Upper lobe of left lung (tissue), 6 donors: ENCODE measurements around the gene COG6. TPM values are rescaled to one million over a fixed set of nuclear protein-coding genes. Genes with fewer than 3 reads are reported as not detected.

Experiments used
- ATAC-seq, 2 donors: fragments of 200-7000 bp; cut with Tn5 transposase; one replicate each; pipeline ENCODE4 v1.9.1; 2022; ENCODE audit warnings: mild to moderate bottlenecking in 2 of 2, moderate library complexity in 2 of 2; ENCODE audit not compliant: low FRiP score in 2 of 2
- DNase-seq, 2 donors: peaks; one replicate each; pipeline ENCODE4 v3.0.0-alpha.2; 2019 to 2020
- H3K27ac ChIP-seq, 4 donors: fragments of 200-600 bp; sonication (generic); one replicate each; pipeline ENCODE4 v1.5.1; 2016 to 2019
- H3K27me3 ChIP-seq, 4 donors: fragments of 200-600 bp; sonication (generic); one replicate each; pipeline ENCODE4 v1.5.1; 2017 to 2019
- H3K36me3 ChIP-seq, 4 donors: fragments of 200-600 bp; sonication (generic); one replicate each; pipeline ENCODE4 v1.5.1; 2016 to 2019
- H3K4me1 ChIP-seq, 4 donors: fragments of 200-600 bp; sonication (generic); one replicate each; pipeline ENCODE4 v1.5.1; 2018 to 2019
- H3K4me3 ChIP-seq, 4 donors: fragments of 200-600 bp; sonication (generic); one replicate each; pipeline ENCODE4 v1.5.1; 2017 to 2019; ENCODE audit warnings: mild to moderate bottlenecking in 2 of 4, moderate library complexity in 1 of 4
- H3K9me3 ChIP-seq, 4 donors: fragments of 200-600 bp; sonication (generic); one replicate each; pipeline ENCODE4 v1.5.1; 2018 to 2019
- EP300 ChIP-seq, 4 donors: sonication (generic); formaldehyde crosslinking; IDR thresholded peaks; one replicate each; pipeline ENCODE4 v1.5.1; 2017; ENCODE audit warnings: antibody characterized with exemption in 4 of 4, control low read depth in 2 of 4
- POLR2A ChIP-seq, 4 donors: fragments of 450-650 bp; IDR thresholded peaks; one replicate each; pipeline ENCODE4 v1.5.1; 2016 to 2017; ENCODE audit warnings: antibody characterized with exemption in 4 of 4, mild to moderate bottlenecking in 2 of 4
- POLR2AphosphoS5 ChIP-seq, 2 donors: sonication (generic); formaldehyde crosslinking; IDR thresholded peaks; one replicate each; pipeline ENCODE4 v1.5.1; 2017; ENCODE audit warnings: antibody characterized with exemption in 2 of 2
- WGBS, 2 donors: methylation state at CpG; one replicate each; pipeline ENCODE4 v1.1.5; 2017 to 2018; 5-methylcytosine and 5-hydroxymethylcytosine counted together
- total RNA-seq, 6 donors: library from RNA; depleted of rRNA in 4 of 6; stranded (reverse); fragments of >200 nt in 4 of 6; gene quantifications; one replicate each; pipeline versions ENCODE4 v1.1.0 to v1.2.1, GENCODE V29; 2016 to 2021
- TF ChIP-seq, protein P1 (sequence below), 6 experiments: fragments of 450-650 bp in 4 of 6; fragments of 200-600 bp in 2 of 6; sonication (generic) in 2 of 6; IDR thresholded peaks; one replicate each; pipeline ENCODE4 v1.5.1; 2016 to 2019; ENCODE audit warnings: antibody characterized with exemption in 6 of 6
- donor health status: DM: no; HTN: no; CAD: no; lungs with moderate emphysema.
- donor health status: DM: no; HTN: yes; CAD: no; lungs with severe emphysema.

Gene COG6
- total RNA-seq, 6 donors from 2014 or later = 10.3 to 37.5 (median 17.2) TPM

DNA sequence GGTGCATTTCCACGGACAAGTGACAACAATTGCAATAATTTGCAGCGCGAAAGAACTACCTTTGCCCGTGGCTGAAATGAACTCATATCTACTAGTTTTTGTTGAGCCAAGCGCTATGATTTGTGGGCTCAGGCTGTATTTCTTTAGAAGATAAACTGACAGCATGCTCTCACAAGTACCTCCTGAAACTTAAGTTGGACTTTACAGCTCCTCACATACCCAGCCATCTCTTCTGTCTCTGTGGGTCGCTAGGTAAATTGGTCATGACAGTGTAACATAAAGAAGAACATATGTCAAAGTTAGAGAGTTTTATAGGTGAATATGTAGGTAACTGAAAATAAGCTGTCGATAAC is 839 bp downstream of the COG6 start:
- 17 to 19% methylated on average over 7 of the region's 7 CpGs for WGBS, 2 donors
- Histone ChIP-seq H3K4me1 (peaks cover 0 to 18% (median 5%) of the 10 kb centered on the region in 4 donors), H3K9me3 (no peaks in the 10 kb centered on the region), H3K27me3 (no peaks in the 10 kb centered on the region), H3K36me3 (peaks cover 0 to 12% (median 2%) of the 10 kb centered on the region in 4 donors), H3K27ac (peak overlapping the region in 3 of 4 donors; percentile 78 to 85 (median 84)), H3K4me3 (peak overlapping the region; percentile 68 to 99 (median 78))
- TF ChIP-seq EP300 (IDR thresholded peaks at IDR 0.05) (no peak), POLR2AphosphoS5 (IDR thresholded peaks at IDR 0.05) (no peak), POLR2A (IDR thresholded peaks at IDR 0.05) (no peak)
- TF ChIP-seq, protein P1, sequence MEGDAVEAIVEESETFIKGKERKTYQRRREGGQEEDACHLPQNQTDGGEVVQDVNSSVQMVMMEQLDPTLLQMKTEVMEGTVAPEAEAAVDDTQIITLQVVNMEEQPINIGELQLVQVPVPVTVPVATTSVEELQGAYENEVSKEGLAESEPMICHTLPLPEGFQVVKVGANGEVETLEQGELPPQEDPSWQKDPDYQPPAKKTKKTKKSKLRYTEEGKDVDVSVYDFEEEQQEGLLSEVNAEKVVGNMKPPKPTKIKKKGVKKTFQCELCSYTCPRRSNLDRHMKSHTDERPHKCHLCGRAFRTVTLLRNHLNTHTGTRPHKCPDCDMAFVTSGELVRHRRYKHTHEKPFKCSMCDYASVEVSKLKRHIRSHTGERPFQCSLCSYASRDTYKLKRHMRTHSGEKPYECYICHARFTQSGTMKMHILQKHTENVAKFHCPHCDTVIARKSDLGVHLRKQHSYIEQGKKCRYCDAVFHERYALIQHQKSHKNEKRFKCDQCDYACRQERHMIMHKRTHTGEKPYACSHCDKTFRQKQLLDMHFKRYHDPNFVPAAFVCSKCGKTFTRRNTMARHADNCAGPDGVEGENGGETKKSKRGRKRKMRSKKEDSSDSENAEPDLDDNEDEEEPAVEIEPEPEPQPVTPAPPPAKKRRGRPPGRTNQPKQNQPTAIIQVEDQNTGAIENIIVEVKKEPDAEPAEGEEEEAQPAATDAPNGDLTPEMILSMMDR (IDR thresholded peaks at IDR 0.05) = no peak
- ATAC-seq (no peak), DNase-seq (no peak)

DNA sequence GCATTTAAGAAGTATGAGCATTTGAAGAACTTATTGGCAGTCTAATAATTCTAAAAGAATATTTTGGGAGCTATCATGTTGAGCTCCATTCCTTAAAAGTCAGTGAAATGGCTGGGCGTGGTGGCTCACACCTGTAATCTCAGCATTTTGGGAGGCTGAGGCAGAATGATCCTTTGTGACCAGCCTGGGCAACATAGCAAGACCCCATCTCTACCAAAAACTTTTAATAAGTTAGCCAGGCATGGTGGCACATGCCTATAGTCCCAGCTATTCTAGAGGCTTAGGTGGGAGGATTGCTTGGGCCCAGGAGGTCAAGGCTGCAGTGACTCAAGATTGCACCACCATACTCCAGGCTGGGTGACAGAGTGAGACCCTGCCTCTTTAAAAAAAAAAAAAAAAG is 8.0 kb downstream of the COG6 start:
- no peak overlapping the region for H3K4me3 ChIP-seq
- WGBS, 2 donors = 95 to 100% methylated on average over 1 of the region's 1 CpG

DNA sequence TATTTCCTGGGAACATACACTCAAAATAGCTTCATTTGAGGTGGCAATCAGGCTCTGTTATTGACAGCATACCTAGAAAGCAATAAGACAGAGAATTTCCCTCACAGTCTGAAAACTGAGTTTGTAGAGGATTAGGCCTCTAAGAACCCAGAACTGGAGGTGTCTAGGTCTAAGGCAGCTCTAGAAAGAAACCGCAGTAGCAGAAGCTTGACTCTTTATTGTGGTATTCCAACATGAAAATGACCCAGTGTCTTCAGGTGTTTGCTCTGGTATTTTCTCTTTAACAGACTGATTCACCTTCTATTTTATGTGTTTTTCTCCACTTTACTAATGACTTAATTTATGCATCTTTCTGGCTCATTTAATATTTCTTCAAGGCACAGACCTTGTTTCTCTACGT is 8.5 kb downstream of the COG6 start:
- TF ChIP-seq, protein P1 (IDR thresholded peaks at IDR 0.05) = no peak
- TF ChIP-seq POLR2AphosphoS5 (IDR thresholded peaks at IDR 0.05) (no peak), EP300 (IDR thresholded peaks at IDR 0.05) (no peak), POLR2A (IDR thresholded peaks at IDR 0.05) (no peak)
- H3K36me3 ChIP-seq = peaks cover 0 to 29% (median 9%) of the 10 kb centered on the region in 4 donors
- no peak overlapping the region for H3K4me3 ChIP-seq
- WGBS, 2 donors = 69 to 78% methylated on average over 2 of the region's 2 CpGs
- no peaks in the 10 kb centered on the region for H3K27me3 ChIP-seq
- ATAC-seq (no peak), DNase-seq (no peak)
- no peak overlapping the region for H3K27ac ChIP-seq
- no peaks in the 10 kb centered on the region for H3K4me1 ChIP-seq
- no peaks in the 10 kb centered on the region for H3K9me3 ChIP-seq

More for the DNA sequence above, 8.0 kb downstream of the COG6 start:
- no peaks in the 10 kb centered on the region for H3K9me3 ChIP-seq
- no peak for DNase-seq
- ATAC-seq = no peak
- H3K36me3 ChIP-seq = peaks cover 0 to 29% (median 9%) of the 10 kb centered on the region in 4 donors
- TF ChIP-seq EP300 (IDR thresholded peaks at IDR 0.05) (no peak), POLR2A (IDR thresholded peaks at IDR 0.05) (no peak), POLR2AphosphoS5 (IDR thresholded peaks at IDR 0.05) (no peak)
- TF ChIP-seq, protein P1 (IDR thresholded peaks at IDR 0.05) = no peak
- H3K4me1 ChIP-seq = no peaks in the 10 kb centered on the region
- H3K27ac ChIP-seq = no peak overlapping the region
- H3K27me3 ChIP-seq = no peaks in the 10 kb centered on the region

DNA sequence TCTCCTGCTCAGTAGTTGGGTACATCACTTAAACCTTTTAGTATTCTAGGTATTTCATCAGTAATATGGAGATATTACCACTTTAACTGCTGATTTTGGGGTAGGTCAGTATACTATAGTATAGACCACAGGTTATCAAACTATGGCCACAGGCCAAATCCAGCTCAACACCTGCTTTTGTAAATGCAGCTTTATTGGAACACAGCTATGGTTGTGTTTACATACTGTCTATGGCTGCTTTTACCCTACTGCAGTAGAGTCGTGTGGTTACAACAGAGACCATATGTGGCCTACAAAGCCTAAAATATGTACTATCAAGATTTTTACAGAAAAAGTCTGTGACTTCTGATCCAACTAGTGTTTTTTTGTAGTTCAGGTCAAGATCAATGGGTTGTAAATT is 10.3 kb downstream of the COG6 start:
- Histone ChIP-seq H3K36me3 (peaks cover 0 to 22% (median 8%) of the 10 kb centered on the region in 4 donors), H3K4me1 (no peaks in the 10 kb centered on the region), H3K9me3 (no peaks in the 10 kb centered on the region), H3K27ac (no peak overlapping the region), H3K4me3 (no peak overlapping the region), H3K27me3 (no peaks in the 10 kb centered on the region)
- no peak for ATAC-seq
- TF ChIP-seq EP300 (IDR thresholded peaks at IDR 0.05) (no peak), POLR2A (IDR thresholded peaks at IDR 0.05) (no peak), POLR2AphosphoS5 (IDR thresholded peaks at IDR 0.05) (no peak)
- TF ChIP-seq, protein P1 (IDR thresholded peaks at IDR 0.05) = no peak
- DNase-seq = no peak
- 94 to 97% methylated on average over 1 of the region's 1 CpG for WGBS, 2 donors

GRCh38 chr13:39670445-39670844 is 15.0 kb downstream of the COG6 start:
- H3K4me3 ChIP-seq = no peak overlapping the region
- H3K27me3 ChIP-seq = no peaks in the 10 kb centered on the region
- H3K27ac ChIP-seq = no peak overlapping the region
- no peak for TF ChIP-seq POLR2AphosphoS5 (IDR thresholded peaks at IDR 0.05)
- no peak for TF ChIP-seq EP300 (IDR thresholded peaks at IDR 0.05)
- TF ChIP-seq, protein P1 (IDR thresholded peaks at IDR 0.05) = no peak
- no peak for TF ChIP-seq POLR2A (IDR thresholded peaks at IDR 0.05)
- WGBS, 2 donors = 95 to 96% methylated on average over 2 of the region's 2 CpGs
- ATAC-seq (no peak), DNase-seq (no peak)
- H3K4me1 ChIP-seq = no peaks in the 10 kb centered on the region
- peaks cover 0 to 11% (median 4%) of the 10 kb centered on the region in 4 donors for H3K36me3 ChIP-seq
- no peaks in the 10 kb centered on the region for H3K9me3 ChIP-seq
